SIG-M5 treated with dmso at 0.1 percent for 504 hours (cell line): ENCODE measurements around the gene ANK3.
A peak's percentile ranks its signal among the peaks of the same experiment; 100 is the strongest.

Experiments
- DNase-seq: peaks from one replicate; lab custom pipeline; 2025; ENCODE audit not compliant: unreplicated experiment; lab: John Stamatoyannopoulos, UW

Gene ANK3

GRCh38 chr10:60389413-60390025, at the start of gene ANK3:
TSS of gene ANK3 (minus strand) at chr10:60389875. CDS start at chr10:60389538, 337 bp downstream.
- DNase-seq: no peak

DNA sequence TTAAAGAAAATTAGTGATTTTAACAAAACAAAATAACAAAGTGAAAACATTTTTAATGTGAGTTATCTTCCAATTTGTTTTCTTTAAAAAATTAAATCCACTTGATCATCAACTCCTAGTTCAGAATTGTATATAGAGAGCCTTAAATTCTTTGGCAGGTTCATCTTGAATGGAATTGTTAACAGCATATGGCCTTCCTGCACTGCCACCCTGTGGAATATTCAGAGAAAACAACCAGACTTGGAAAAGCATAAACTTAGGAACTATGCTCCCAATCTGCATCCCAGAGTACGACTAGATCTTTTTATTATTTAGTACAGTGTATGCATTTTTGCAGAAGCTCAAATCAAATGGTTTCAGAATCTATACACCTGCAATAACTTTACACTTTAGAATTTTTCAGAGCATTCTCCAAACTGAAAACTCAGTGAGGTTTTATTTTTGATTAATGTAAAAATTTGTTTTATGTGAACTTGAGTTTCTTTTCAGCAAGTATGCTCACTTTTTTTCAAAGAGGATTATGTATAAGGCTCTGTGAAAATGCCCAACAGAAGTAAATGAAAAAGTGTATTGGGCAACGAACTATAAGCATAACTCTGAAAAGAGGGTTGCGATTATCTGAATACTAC, 44.9 kb upstream of the ANK3 start:
- peak; percentile 29 for DNase-seq

DNA sequence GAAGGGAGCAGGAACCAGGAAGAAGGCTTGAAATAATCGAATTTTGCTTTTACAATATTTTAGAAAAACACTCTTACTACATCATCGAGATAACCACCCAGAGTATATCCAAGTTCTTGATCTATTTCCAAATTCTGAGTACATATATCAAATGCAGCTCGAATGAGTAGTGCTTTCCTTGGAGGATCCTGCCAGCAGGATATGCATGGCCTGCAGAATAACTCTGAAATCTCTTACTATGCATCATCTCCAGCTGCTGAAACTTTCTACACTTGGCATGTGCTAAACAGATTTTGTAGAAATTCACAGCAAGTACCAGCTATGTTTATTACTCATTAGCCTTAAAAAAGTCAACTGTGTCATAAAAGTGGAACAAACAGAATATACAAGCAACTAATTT, 44.0 kb upstream of the ANK3 start:
- no peak for DNase-seq

DNA sequence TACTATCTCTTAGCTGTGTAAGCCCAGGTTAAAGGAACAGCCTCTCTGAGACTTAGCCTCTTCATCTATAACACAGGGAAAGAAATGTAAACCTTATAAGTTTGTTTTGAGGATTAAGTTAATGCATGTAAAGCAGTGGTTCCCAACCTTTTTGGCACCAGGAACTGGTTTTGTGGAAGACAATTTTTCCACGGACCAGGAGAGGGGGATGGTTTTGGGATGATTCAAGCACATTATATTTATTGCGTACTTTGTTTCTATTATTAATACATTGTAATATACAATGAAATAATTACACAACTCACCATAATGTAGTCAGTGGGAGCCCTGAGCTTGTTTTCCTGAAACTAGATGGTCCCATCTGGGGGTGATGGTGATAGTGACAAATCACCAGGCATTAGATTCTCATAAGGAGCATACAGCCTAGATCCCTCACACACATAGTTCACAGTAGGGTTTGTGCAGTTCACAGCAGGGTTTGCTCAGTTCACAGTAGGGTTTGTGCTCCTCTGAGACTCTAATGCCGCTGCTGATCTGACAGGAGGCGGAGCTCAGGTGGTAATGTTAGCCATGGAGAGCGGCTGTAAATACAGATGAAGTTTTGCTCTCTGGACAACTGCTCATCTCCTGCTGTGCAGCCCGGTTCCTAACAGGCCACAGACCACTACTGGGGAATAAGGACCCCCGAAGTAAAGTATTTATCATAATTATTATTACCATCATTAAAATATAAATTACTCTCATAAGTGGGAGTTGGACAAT, 41.3 kb upstream of the ANK3 start:
- no peak for DNase-seq

- DNase-seq: no peak
Observed at GRCh38 chr10:60430017-60430416, 40.3 kb upstream of the ANK3 start.

GRCh38 chr10:60429084-60429849, 39.6 kb upstream of the ANK3 start:
- no peak for DNase-seq

- no peak for DNase-seq
Observed at GRCh38 chr10:60428387-60428737, 38.7 kb upstream of the ANK3 start.

GRCh38 chr10:60427709-60428386, 38.2 kb upstream of the ANK3 start:
- no peak for DNase-seq

- no peak for DNase-seq
Observed at GRCh38 chr10:60427148-60427547, 37.5 kb upstream of the ANK3 start.

GRCh38 chr10:60426425-60426824, 36.8 kb upstream of the ANK3 start:
- DNase-seq: no peak

- no peak for DNase-seq
Observed at GRCh38 chr10:60425392-60426110, 35.9 kb upstream of the ANK3 start.

GRCh38 chr10:60424971-60425370, 35.3 kb upstream of the ANK3 start:
- DNase-seq: no peak

GRCh38 chr10:60423920-60424319, 34.2 kb upstream of the ANK3 start:
- DNase-seq: no peak

GRCh38 chr10:60422809-60423208, 33.1 kb upstream of the ANK3 start:
- no peak for DNase-seq

GRCh38 chr10:60420991-60421894, 31.6 kb upstream of the ANK3 start:
- DNase-seq: no peak

DNA sequence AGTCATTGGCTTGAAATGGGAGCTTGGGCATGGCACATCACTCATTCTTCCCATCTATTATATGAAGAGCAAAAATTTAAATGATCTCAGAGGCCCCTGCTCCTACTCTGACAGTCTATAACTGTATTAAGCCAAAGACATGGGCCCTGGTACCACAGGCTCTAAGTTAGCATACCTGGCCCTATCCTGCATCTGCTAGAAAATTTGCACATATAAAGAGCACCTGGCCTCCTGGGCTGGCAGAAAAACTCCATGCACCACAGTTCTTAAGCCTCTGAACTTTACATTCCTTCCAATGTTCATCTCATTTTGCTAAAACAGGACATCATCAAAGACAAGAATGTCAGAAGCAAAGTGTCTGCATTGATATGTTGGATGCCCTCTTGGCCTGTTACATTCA, 29.6 kb upstream of the ANK3 start:
- DNase-seq: no peak

DNA sequence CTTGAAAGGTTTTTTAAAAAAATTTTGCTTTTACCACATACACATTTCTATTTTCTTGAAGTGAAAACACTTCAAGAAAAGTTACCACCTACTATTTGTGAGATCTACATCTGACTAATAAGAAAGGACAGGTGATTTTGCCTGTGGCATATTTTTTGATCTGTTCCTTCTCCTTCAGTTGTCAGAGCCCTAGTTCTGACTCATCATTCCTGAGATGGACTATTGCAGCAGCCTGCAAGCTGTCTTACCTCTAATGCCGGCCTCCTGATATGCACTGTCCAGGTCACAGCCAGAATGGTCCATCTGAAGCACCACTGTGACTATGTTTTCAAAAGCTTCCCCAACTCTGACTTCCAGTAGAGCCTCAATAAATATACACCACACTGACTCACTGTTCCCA, 28.2 kb upstream of the ANK3 start:
- no peak for DNase-seq

DNA sequence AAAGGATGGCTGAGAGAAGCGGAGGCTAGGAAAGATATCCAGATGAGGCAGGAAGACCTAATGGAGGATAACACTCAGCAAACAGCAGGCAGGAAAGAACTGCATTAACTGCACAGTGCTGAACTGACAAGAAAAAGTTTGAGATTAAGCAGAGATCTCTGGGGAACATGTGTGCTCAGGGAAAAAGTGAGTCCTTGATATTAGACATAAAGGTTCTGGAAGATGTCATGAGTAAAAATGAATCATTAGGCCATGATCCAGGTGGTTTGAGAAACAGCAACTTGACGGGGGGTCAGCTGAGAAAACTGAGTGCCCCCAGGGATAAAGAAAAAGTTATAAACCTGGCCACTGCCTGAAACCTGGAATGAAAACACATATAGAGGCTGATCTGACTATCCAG, 27.3 kb upstream of the ANK3 start:
- DNase-seq: no peak

GRCh38 chr10:60414877-60415585, 25.4 kb upstream of the ANK3 start:
- no peak for DNase-seq
